Neural progenitor cell (in vitro differentiated cells): ENCODE results near the gene CFAP68. TPM values are rescaled to one million over a fixed set of nuclear protein-coding genes. Genes with fewer than 3 reads are reported as not detected.
"Not testable (repeated sequence)": the region's sequence is repeated elsewhere in the genome, so short reads cannot be mapped to it uniquely, and the experiment has no call there.

Experiments
- DNase-seq: peaks from one replicate; pipeline ENCODE4 v3.0.0-alpha.2; 2016; ENCODE audit warnings: low spot score
- H2AFZ ChIP-seq: fragments of 200-600 bp; sonication (generic); replicated peaks from 2 replicates; pipeline ENCODE4 v1.6.1; 2016; ENCODE audit warnings: antibody characterized with exemption
- H3F3A ChIP-seq: fragments of 200-600 bp; sonication (generic); 2 replicates; pipeline ENCODE4 v1.6.1; 2016; ENCODE audit warnings: antibody characterized with exemption, low read depth
- H3K27ac ChIP-seq: fragments of 200-600 bp; sonication (generic); 2 replicates; pipeline ENCODE4 v1.5.1; 2016; ENCODE audit warnings: mild to moderate bottlenecking
- H3K27me3 ChIP-seq: fragments of 200-600 bp; sonication (generic); 2 replicates; pipeline ENCODE4 v1.6.1; 2016; ENCODE audit warnings: mild to moderate bottlenecking, moderate library complexity
- H3K36me3 ChIP-seq: fragments of 200-600 bp; sonication (generic); 2 replicates; pipeline ENCODE4 v1.5.1; 2016
- H3K4me1 ChIP-seq: fragments of 200-600 bp; sonication (generic); 2 replicates; pipeline ENCODE4 v1.6.1; 2016; ENCODE audit warnings: mixed run types
- H3K4me2 ChIP-seq: fragments of 200-600 bp; sonication (generic); 2 replicates; pipeline ENCODE4 v1.6.1; 2016
- H3K4me3 ChIP-seq: fragments of 200-600 bp; sonication (generic); 2 replicates; pipeline ENCODE4 v1.5.1; 2016
- H3K79me2 ChIP-seq: fragments of 200-600 bp; sonication (generic); 2 replicates; pipeline ENCODE4 v1.6.1; 2016; ENCODE audit warnings: low read depth
- H3K9ac ChIP-seq: fragments of 200-600 bp; sonication (generic); 2 replicates; pipeline ENCODE4 v1.6.1; 2016
- H3K9me3 ChIP-seq: fragments of 200-600 bp; sonication (generic); 2 replicates; pipeline ENCODE4 v1.5.1; 2016; ENCODE audit warnings: low read depth
- H4K20me1 ChIP-seq: fragments of 200-600 bp; sonication (generic); 2 replicates; pipeline ENCODE4 v1.6.1; 2016; ENCODE audit warnings: low read depth
- H3K27ac Mint-ChIP-seq: 3 replicates; pipeline ENCODE4 v1.8.0; 2021; ENCODE audit warnings: mixed read lengths
- H3K27me3 Mint-ChIP-seq: 2 replicates; pipeline ENCODE4 v1.8.0; 2022; ENCODE audit warnings: low read depth, mild to moderate bottlenecking, inconsistent platforms, moderate library complexity, mixed read lengths; ENCODE audit not compliant: insufficient read depth
- H3K36me3 Mint-ChIP-seq: 3 replicates; pipeline ENCODE4 v1.8.0; 2021; ENCODE audit warnings: mixed read lengths
- H3K4me1 Mint-ChIP-seq: 3 replicates; pipeline ENCODE4 v1.8.0; 2021; ENCODE audit warnings: mixed read lengths
- H3K4me3 Mint-ChIP-seq: 3 replicates; pipeline ENCODE4 v1.8.0; 2021; ENCODE audit warnings: mild to moderate bottlenecking, moderate library complexity, mixed read lengths
- H3K9me3 Mint-ChIP-seq: 3 replicates; pipeline ENCODE4 v1.8.0; 2020; ENCODE audit warnings: mixed read lengths
- CTCF ChIP-seq: fragments of 200-600 bp; sonication (generic); IDR thresholded peaks from 2 replicates; pipeline ENCODE4 v1.5.1; 2017; ENCODE audit warnings: antibody characterized with exemption, mild to moderate bottlenecking
- EZH2 ChIP-seq: fragments of 200-600 bp; sonication (generic); IDR thresholded peaks from 2 replicates; pipeline ENCODE4 v1.6.1; 2017; ENCODE audit warnings: antibody characterized with exemption, mild to moderate bottlenecking, moderate library complexity
- EZH2phosphoT487 ChIP-seq: fragments of 200-600 bp; sonication (generic); IDR thresholded peaks from 2 replicates; pipeline ENCODE4 v1.6.1; 2017; ENCODE audit warnings: antibody characterized with exemption
- total RNA-seq: library from RNA; depleted of rRNA; stranded (reverse); fragments of >200 nt; gene quantifications from 2 replicates; pipeline ENCODE4 v1.2.3, GENCODE V29; 2015; ENCODE audit warnings: low replicate concordance

Gene CFAP68
- total RNA-seq, 1 donor from 2014 or later, result 46.7 TPM

GRCh38 chr11:111882202-111882601 lies 2.9 kb downstream of the CFAP68 start:
- peaks cover 10% of the 10 kb centered on the region for H3K4me1 Mint-ChIP-seq
- Histone ChIP-seq H3K4me1 (peaks cover 7% of the 10 kb centered on the region), H3K36me3 (no peaks in the 10 kb centered on the region), H3K9ac (no peak overlapping the region), H3K4me2 (no peak overlapping the region), H3K27ac (no peak overlapping the region), H3F3A (peaks cover 14% of the 10 kb centered on the region), H3K79me2 (peaks cover 8% of the 10 kb centered on the region), H4K20me1 (no peaks in the 10 kb centered on the region), H3K4me3 (no peak overlapping the region), H3K27me3 (no peaks in the 10 kb centered on the region), H3K9me3 (no peaks in the 10 kb centered on the region), H2AFZ (no peak overlapping the region)
- H3K27me3 Mint-ChIP-seq, result peaks cover 5% of the 10 kb centered on the region
- H3K27ac Mint-ChIP-seq, result no peak overlapping the region
- H3K36me3 Mint-ChIP-seq, result no peaks in the 10 kb centered on the region
- H3K9me3 Mint-ChIP-seq, result no peaks in the 10 kb centered on the region
- no peak overlapping the region for H3K4me3 Mint-ChIP-seq
- TF ChIP-seq EZH2, result no peak
- no peak for DNase-seq

GRCh38 chr11:111885053-111885452 lies 5.7 kb downstream of the CFAP68 start:
- H3K36me3 ChIP-seq, H3K4me1 Mint-ChIP-seq, H3K9ac ChIP-seq: not testable (repeated sequence)

GRCh38 chr11:111886032-111886431 lies 6.7 kb downstream of the CFAP68 start:
- Mint-ChIP-seq H3K9me3 (no peaks in the 10 kb centered on the region), H3K4me3 (no peak overlapping the region), H3K36me3 (peaks cover 2% of the 10 kb centered on the region), H3K27ac (no peak overlapping the region), H3K27me3 (peaks cover 2% of the 10 kb centered on the region), H3K4me1 (no peaks in the 10 kb centered on the region)
- Histone ChIP-seq H3K9me3 (no peaks in the 10 kb centered on the region), H3K36me3 (no peaks in the 10 kb centered on the region), H2AFZ (no peak overlapping the region), H3K4me1 (no peaks in the 10 kb centered on the region), H3K9ac (no peak overlapping the region), H3K4me3 (no peak overlapping the region), H3F3A (no peaks in the 10 kb centered on the region), H3K27me3 (no peaks in the 10 kb centered on the region), H4K20me1 (no peaks in the 10 kb centered on the region), H3K27ac (no peak overlapping the region), H3K79me2 (no peaks in the 10 kb centered on the region), H3K4me2 (no peak overlapping the region)
- no peak for TF ChIP-seq EZH2phosphoT487
- no peak for TF ChIP-seq EZH2
- no peak for TF ChIP-seq CTCF
- no peak for DNase-seq

More at GRCh38 chr11:111885053-111885452, 5.7 kb downstream of the CFAP68 start:
- H3K4me3 ChIP-seq, H3K27me3 ChIP-seq, H3K36me3 Mint-ChIP-seq, H3K4me1 ChIP-seq, H3K4me3 Mint-ChIP-seq, H3K27ac ChIP-seq, DNase-seq, H3K9me3 Mint-ChIP-seq, H2AFZ ChIP-seq, H3K79me2 ChIP-seq, H4K20me1 ChIP-seq, H3F3A ChIP-seq, H3K27ac Mint-ChIP-seq, H3K4me2 ChIP-seq, H3K27me3 Mint-ChIP-seq, H3K9me3 ChIP-seq: not testable (repeated sequence)

GRCh38 chr11:111886844-111887243 lies 7.5 kb downstream of the CFAP68 start:
- no peaks in the 10 kb centered on the region for H3K4me1 Mint-ChIP-seq
- no peaks in the 10 kb centered on the region for H3K9me3 Mint-ChIP-seq

More at GRCh38 chr11:111886844-111887243, 7.5 kb downstream of the CFAP68 start:
- Histone ChIP-seq H2AFZ (no peak overlapping the region), H3K79me2 (no peaks in the 10 kb centered on the region), H3K9me3 (no peaks in the 10 kb centered on the region), H3K4me1 (no peaks in the 10 kb centered on the region), H3K9ac (no peak overlapping the region), H3F3A (no peaks in the 10 kb centered on the region), H3K27me3 (no peaks in the 10 kb centered on the region), H4K20me1 (no peaks in the 10 kb centered on the region), H3K4me3 (no peak overlapping the region), H3K36me3 (no peaks in the 10 kb centered on the region), H3K4me2 (no peak overlapping the region), H3K27ac (no peak overlapping the region)
- Mint-ChIP-seq H3K4me3 (no peak overlapping the region), H3K27ac (no peak overlapping the region), H3K27me3 (peaks cover 2% of the 10 kb centered on the region), H3K36me3 (peaks cover 2% of the 10 kb centered on the region)
- TF ChIP-seq CTCF (no peak), EZH2phosphoT487 (no peak), EZH2 (no peak)
- DNase-seq, result no peak
